Measurements from ENCODE around the gene CLIP1.
"Not testable (repeated sequence)": the region's sequence is repeated elsewhere in the genome, so short reads cannot be mapped to it uniquely, and the experiment has no call there.

Gene CLIP1

GRCh38 chr12:122295877-122296276, 126.6 kb downstream of the CLIP1 start:
- DNase-seq (no peak), ATAC-seq (no peak)
- Mint-ChIP-seq H3K27ac (no peak overlapping the region), H3K9me3 (no peaks in the 10 kb centered on the region), H3K4me1 (peaks cover 6% of the 10 kb centered on the region), H3K27me3 (no peaks in the 10 kb centered on the region), H3K4me3 (no peak overlapping the region)

DNA sequence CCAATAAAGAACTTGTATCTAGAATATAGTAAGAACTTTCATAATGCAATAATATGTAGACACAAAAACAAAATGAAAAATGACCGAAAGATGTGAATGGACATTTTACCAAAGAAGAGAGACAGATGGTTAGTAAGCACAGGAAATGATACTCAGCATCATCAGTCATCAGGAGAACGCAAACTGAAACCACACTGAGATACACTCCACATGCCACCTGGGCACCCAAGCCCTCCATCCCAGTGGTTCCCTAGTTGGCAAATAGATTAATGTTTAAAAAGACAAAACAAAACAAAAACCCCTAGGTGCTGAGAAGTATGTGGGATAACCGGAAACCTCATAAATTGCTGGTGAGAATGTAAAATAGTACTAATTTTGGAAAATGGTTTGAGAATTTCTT, 129.4 kb downstream of the CLIP1 start:
- DNase-seq: no peak
- Mint-ChIP-seq H3K4me1 (peaks cover 10% of the 10 kb centered on the region), H3K4me3 (no peak overlapping the region), H3K27me3 (no peaks in the 10 kb centered on the region), H3K27ac (peak overlapping the region in 1 of 2 donors; percentile 78), H3K9me3 (no peaks in the 10 kb centered on the region)
- no peak for ATAC-seq

- Mint-ChIP-seq H3K9me3 (no peaks in the 10 kb centered on the region), H3K4me1 (peaks cover 10% of the 10 kb centered on the region), H3K27me3 (no peaks in the 10 kb centered on the region), H3K4me3 (no peak overlapping the region), H3K27ac (no peak overlapping the region)
- ATAC-seq: no peak
- DNase-seq: no peak
Measured at GRCh38 chr12:122291431-122291830, 131.0 kb downstream of the CLIP1 start.

- no peak for DNase-seq
- Mint-ChIP-seq H3K4me1 (peaks cover 5% of the 10 kb centered on the region), H3K4me3 (no peak overlapping the region), H3K27ac (peak overlapping the region in 1 of 2 donors; percentile 74), H3K9me3 (no peaks in the 10 kb centered on the region), H3K27me3 (no peaks in the 10 kb centered on the region)
- ATAC-seq: no peak
Measured at GRCh38 chr12:122283680-122284079, 138.8 kb downstream of the CLIP1 start.

GRCh38 chr12:122282061-122282460, 140.4 kb downstream of the CLIP1 start:
- Mint-ChIP-seq H3K27ac (no peak overlapping the region), H3K27me3 (no peaks in the 10 kb centered on the region), H3K4me1 (no peaks in the 10 kb centered on the region), H3K4me3 (no peak overlapping the region), H3K9me3 (no peaks in the 10 kb centered on the region)
- ATAC-seq (no peak), DNase-seq (no peak)

DNA sequence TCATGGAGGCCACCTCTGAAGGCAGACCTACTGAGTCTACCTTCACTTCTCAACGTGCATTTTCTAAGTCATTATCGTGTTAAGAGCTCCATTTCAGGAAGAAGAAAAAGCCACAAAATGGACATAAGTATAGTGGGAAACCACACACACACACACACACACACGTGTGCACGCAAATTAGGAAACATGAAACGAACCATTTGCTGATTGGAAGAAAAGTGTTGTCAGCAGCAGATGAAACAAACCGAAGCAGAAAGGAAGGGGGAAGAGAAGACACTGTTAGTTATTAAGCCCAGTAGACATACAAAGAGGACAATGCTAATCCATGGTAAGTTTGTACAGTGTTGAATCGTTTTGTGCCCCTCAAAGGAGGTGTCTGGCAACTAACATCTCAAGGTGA, 146.2 kb downstream of the CLIP1 start:
- no peaks in the 10 kb centered on the region for H3K4me1 Mint-ChIP-seq
- DNase-seq (no peak), ATAC-seq (no peak)
- H3K27me3 Mint-ChIP-seq: no peaks in the 10 kb centered on the region
- H3K4me3 Mint-ChIP-seq: no peak overlapping the region
- H3K27ac Mint-ChIP-seq: no peak overlapping the region
- H3K9me3 Mint-ChIP-seq: no peaks in the 10 kb centered on the region

GRCh38 chr12:122275459-122275858, 147.0 kb downstream of the CLIP1 start:
- H3K4me3 Mint-ChIP-seq: no peak overlapping the region
- no peaks in the 10 kb centered on the region for H3K9me3 Mint-ChIP-seq
- no peaks in the 10 kb centered on the region for H3K4me1 Mint-ChIP-seq
- no peak overlapping the region for H3K27ac Mint-ChIP-seq
- DNase-seq (no peak), ATAC-seq (no peak)
- no peaks in the 10 kb centered on the region for H3K27me3 Mint-ChIP-seq

GRCh38 chr12:122266230-122266901, 156.1 kb downstream of the CLIP1 start, which contains the start of gene VPS33A:
TSS of gene VPS33A (minus strand) at chr12:122266494. CDS start at chr12:122266408, 86 bp downstream.
- H3K27ac Mint-ChIP-seq: peak within 1 kb of the TSS; percentile 98 to 100
- peak; percentile 95 to 96 for DNase-seq
- peak within 1 kb of the TSS; percentile 95 to 96 for H3K4me3 Mint-ChIP-seq
- H3K4me1 Mint-ChIP-seq: peaks cover 27% of the 10 kb centered on the region
- ATAC-seq: peak; percentile 94
- no peaks in the 10 kb centered on the region for H3K27me3 Mint-ChIP-seq
- H3K9me3 Mint-ChIP-seq: no peaks in the 10 kb centered on the region

DNA sequence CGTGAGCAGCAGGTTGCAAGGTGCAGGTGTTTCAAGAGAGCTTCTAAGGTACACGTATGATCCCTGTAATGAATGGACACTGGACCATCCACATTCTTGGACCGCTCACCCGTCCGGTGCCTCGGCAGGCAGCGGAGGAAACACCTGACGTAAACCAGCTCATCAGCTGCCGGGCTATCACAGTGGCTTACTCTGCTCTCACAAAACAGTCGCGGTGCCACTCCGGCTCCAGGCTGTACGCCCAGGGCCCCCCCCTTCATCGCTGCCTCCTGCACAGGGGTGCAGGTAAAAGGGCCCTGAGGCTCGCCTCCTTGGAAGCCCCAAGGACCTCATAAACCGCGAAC, 156.6 kb downstream of the CLIP1 start:
- no peak for DNase-seq
- peak; percentile 61 for ATAC-seq
- H3K4me1 Mint-ChIP-seq: peaks cover 27% of the 10 kb centered on the region
- no peaks in the 10 kb centered on the region for H3K9me3 Mint-ChIP-seq
- H3K27me3 Mint-ChIP-seq: no peaks in the 10 kb centered on the region
- H3K27ac Mint-ChIP-seq: peak overlapping the region; percentile 98 to 100
- peak overlapping the region; percentile 95 to 96 for H3K4me3 Mint-ChIP-seq

GRCh38 chr12:122265476-122265875, 157.0 kb downstream of the CLIP1 start:
- peak overlapping the region; percentile 95 to 96 for H3K4me3 Mint-ChIP-seq
- no peaks in the 10 kb centered on the region for H3K9me3 Mint-ChIP-seq
- peak overlapping the region; percentile 98 to 100 for H3K27ac Mint-ChIP-seq
- ATAC-seq: no peak
- peak in 1 of 2 donors; percentile 7 for DNase-seq
- peaks cover 27% of the 10 kb centered on the region for H3K4me1 Mint-ChIP-seq
- H3K27me3 Mint-ChIP-seq: no peaks in the 10 kb centered on the region

DNA sequence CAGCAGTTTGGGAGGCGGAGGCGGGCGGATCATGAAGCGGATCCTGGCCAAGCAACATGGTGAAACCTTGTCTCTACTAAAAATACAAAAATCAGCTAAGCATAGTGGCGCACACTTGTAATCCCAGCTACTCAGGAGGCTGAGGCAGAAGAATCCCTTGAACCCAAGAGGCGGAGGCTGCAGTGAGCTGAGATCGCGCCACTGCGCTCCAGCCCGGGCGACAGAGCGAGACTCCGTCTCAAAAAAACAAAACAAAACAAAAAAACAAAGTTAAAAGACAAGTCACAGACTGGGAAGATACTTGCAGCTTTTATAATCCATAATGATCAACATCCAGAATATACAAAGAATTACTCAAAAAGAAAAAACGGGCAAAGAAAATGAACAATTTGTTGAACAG, 161.7 kb downstream of the CLIP1 start:
- H3K9me3 Mint-ChIP-seq, H3K27ac Mint-ChIP-seq, H3K27me3 Mint-ChIP-seq, ATAC-seq, H3K4me3 Mint-ChIP-seq, DNase-seq: not testable (repeated sequence)
- peaks cover 15% of the 10 kb centered on the region for H3K4me1 Mint-ChIP-seq

- DNase-seq, ATAC-seq, H3K27ac Mint-ChIP-seq, H3K9me3 Mint-ChIP-seq, H3K27me3 Mint-ChIP-seq, H3K4me3 Mint-ChIP-seq, H3K4me1 Mint-ChIP-seq: not testable (repeated sequence)
Measured at GRCh38 chr12:122258939-122259338, 163.5 kb downstream of the CLIP1 start.

DNA sequence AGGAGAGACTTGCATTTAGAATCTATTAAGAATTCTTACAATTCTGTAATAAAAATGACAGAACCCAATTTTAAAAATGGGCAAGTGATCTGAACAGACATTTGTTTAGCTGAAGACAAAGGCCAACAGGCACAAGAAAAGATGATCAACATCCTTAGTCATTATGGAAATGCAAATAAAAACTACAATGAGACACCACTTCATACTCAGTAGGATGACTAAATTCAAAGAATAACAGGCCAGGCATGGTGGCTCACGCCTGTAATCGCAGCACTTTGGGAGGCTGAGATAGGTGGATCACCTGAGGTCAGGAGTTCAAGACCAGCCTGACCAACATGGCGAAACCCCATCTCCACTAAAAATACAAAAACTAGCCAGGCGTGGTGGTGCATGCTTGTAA, 164.0 kb downstream of the CLIP1 start:
- DNase-seq, ATAC-seq, H3K27me3 Mint-ChIP-seq, H3K4me1 Mint-ChIP-seq, H3K9me3 Mint-ChIP-seq, H3K4me3 Mint-ChIP-seq, H3K27ac Mint-ChIP-seq: not testable (repeated sequence)

- DNase-seq (no peak), ATAC-seq (no peak)
- Mint-ChIP-seq H3K4me1 (peaks cover 5% of the 10 kb centered on the region), H3K4me3 (no peak overlapping the region), H3K27ac (no peak overlapping the region), H3K27me3 (no peaks in the 10 kb centered on the region), H3K9me3 (no peaks in the 10 kb centered on the region)
Measured at GRCh38 chr12:122250536-122250935, 171.9 kb downstream of the CLIP1 start.

DNA sequence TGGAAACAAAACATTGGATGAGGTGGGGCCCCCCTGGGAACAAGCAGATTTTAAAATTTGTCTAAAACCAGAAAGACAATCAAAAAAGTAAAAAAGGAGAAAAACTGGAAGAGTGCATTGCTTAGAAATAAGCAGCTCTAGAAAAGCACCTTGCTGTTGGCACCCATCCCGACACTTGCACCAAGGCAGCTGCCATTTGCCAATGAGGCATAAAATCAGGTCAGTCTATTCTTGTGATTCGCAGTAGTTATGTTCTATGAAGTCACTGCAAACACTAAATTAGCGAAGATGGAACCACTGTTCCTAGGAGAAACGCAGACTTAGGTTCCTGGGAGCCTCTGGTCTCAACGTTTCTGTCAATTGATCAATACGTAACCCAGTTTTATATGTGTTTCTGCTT, 172.4 kb downstream of the CLIP1 start:
- Mint-ChIP-seq H3K4me3 (no peak overlapping the region), H3K27ac (no peak overlapping the region), H3K27me3 (no peaks in the 10 kb centered on the region), H3K9me3 (no peaks in the 10 kb centered on the region), H3K4me1 (peaks cover 7% of the 10 kb centered on the region)
- no peak for DNase-seq
- ATAC-seq: no peak

DNA sequence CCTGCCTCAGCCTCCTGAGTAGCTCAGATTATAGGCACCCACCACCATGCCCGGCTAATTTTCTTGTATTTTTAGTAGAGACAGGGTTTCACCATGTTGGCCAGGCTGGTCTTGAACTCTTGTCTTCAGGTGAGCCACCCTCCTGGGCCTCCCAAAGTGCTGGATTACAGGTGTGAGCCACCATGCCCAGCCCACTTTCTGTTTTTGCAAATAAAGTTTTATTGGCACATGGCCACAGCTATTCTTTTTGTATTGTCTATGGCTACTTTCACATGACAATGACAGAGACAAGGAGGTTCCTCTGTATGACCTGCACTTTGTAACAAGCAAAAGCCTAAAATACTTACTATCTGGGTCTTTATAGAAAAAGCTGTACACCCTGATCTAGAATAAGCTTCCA, 176.9 kb downstream of the CLIP1 start:
- ATAC-seq: no peak
- H3K27me3 Mint-ChIP-seq: no peaks in the 10 kb centered on the region
- no peak overlapping the region for H3K27ac Mint-ChIP-seq
- no peak overlapping the region for H3K4me3 Mint-ChIP-seq
- no peaks in the 10 kb centered on the region for H3K9me3 Mint-ChIP-seq
- peaks cover 15% of the 10 kb centered on the region for H3K4me1 Mint-ChIP-seq
- DNase-seq: no peak
